ENCODE measurements around the gene ASAH2.
"Not testable (repeated sequence)": the region's sequence is repeated elsewhere in the genome, so short reads cannot be mapped to it uniquely, and the experiment has no call there.

The ASAH2 gene

DNA sequence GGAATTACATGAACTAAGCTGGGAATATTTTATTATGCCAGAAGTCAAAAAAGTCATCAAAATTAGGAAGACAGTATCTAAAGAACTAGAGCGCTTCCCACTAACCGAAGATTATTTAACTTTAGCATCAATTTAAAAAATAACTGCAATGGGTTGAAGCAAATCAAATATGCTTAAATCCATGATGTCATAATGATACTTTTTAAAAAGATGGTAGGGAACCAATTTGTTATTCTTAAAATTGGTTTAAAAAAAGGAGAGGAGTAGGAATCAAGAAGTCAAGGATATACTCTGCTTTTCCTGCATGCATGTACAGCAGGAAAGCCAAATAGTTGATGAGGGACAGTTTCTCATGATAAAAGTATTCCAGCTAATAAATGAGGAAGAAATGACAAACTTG, 3.2 kb upstream of the ASAH2 start:
- no peak for DNase-seq (ENCODE audit: low read depth)

DNA sequence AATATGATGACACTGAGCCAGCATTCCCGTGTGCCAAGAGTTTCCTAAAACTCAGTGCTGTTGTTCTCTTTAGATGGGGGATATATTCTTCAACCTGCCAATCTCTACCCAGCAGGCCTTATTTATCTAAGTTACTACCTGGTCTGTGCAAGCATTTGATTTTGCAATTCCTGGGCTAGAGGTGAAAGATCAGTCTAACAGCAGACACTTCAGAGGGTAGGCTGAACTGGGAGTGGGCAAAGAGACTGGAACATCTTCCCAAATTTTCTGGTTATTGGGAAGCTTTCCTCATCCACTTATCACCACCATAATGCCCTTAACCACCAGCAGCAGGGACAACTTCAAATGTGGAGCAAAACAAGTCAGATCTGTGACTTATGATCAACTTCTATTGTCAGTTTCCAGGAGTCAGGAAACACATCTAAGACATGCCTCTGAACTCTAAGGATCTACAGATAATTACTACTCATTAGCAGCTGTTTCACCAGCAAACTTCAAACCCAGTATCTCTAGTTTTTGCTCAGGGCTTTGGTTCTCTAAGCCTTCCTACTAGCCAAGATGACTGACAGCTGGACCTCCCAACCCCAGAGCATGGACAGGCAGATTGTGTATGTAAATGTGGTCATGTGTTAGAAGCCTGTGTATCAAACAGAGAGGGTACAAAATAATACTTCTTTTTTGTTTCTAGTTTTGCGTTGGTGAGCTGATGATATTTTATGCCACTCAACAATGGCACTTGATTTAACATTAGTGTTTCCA, 1.0 kb downstream of the ASAH2 start:
- no peak for DNase-seq (ENCODE audit: low read depth)

DNA sequence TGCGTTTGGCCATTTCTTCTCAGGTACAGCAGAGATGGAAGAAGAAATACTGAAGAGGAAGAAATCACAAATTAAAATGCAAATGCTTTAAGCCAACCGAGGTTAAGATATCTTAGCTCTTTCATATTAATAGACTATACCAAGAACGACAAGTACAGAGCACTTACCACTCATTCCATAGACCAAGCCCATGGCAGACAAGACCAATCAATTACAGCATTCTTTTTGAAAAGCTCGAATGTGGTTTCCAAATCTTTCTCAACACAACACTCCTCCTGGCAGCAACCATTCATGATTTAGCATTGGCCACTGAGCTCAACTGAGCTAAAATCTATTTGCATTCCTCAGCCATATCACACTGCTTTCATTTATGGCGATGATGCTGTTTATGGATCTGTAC, 2.7 kb downstream of the ASAH2 start:
- no peak for DNase-seq (ENCODE audit: low read depth)

DNA sequence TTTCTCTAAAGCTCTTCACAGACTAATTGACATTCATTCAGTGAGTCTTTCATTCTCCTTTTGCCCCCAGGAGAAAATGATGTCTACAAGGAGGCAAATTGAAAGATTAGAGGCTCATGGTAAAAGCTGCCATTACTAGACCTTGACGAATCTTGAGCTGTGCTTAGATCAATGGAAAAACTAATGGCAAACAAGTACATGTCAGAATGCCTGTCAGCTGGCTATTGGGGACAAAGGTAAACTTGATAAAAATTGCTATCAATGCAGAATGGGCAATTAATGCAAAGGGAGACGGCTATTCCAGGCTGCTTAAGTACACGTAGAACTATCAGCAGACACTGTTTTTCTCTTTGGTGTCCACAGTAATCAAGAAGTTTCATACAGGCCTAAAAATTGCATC, 3.3 kb downstream of the ASAH2 start:
- DNase-seq (ENCODE audit: low read depth), result no peak

DNA sequence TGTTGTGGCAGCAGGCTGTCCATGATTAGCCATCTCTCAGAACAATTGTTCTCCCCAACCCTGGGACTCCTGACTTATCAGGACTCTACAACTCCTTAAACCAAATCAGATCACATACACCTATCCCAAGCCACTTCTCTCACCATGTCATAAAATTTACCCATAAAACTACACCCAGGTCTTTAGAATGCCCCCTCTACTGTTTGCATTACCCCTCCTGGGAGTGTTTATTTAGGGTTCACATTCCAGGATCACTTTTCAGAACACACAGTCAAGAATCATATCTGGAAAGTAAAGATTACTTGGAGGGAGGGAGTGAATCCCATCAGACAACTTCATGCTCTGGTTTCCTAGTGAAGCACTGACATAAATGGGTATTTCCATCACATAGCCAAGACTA, 7.1 kb downstream of the ASAH2 start:
- no peak for DNase-seq (ENCODE audit: low read depth)

DNA sequence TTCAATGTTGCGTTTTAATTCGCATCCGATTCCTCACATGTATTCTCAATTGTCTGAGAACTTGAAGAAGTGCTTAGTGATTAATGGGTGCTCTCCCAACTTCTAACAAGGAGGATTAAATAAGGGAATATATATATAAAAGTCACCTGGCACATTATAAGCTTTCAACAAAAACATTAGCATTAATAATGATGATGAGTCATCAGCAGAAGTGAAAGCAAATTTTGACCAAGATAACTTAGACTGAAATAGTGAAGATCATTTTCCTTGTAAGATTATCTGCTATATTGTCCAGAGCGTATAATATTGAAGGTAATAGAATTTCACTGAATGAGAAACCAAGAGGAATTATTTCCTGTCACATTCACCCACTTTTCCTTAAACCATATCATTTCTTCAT, 8.5 kb downstream of the ASAH2 start:
- DNase-seq (ENCODE audit: low read depth), result no peak

DNA sequence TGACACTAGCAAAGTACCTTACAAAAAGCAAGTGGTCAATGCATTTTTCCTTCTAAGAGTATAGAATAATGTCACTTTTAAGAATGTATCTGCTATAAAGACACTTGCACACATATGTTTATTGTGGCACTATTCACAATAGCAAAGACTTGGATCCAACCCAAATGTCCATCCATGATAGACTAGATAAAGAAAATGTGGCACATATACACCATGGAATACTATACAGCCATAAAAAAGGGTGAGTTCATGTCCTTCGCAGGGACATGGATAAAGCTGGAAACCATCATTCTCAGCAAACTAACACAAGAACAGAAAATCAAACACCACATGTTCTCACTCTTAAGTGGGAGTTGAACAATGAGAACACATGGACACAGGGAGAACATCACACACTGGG, 9.8 kb downstream of the ASAH2 start:
- DNase-seq (ENCODE audit: low read depth), result not testable (repeated sequence)

DNA sequence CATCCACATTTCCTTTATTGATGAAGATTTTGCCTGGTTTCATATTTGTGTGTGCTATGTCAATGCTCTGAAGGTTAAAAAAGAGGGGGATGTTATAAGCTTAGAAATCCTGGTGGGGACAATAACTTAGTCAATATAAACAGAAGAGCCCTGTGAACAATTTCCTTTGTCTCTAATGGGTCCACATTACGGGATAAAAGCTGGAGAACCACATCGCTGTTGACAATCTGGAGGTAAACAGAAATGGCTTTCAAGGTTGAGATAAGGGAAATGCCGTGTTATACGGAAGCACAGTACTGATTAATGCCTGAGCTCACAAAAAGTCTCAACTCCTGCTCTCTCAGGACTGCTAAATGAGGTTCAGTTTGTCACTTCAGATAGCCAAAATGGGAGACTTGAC, 16.8 kb downstream of the ASAH2 start:
- no peak for DNase-seq (ENCODE audit: low read depth)

DNA sequence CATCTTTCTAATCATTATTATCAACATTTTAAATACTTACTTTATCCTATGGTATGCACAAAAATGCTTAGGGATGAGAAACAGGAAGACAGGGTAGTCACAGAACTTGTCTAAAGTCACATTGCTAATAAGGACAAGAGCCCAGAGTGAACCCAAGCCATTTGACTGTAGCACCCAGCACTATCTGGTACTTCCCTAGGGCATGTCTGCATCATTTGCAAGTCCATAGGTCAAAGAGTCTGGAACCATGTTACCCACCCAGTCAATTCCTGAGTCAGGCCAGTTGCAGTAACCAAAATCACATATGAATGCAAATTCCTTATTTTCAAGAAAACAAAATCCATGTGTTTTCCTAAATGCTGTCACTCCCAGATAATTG, 19.1 kb downstream of the ASAH2 start:
- no peak for DNase-seq (ENCODE audit: low read depth)

DNA sequence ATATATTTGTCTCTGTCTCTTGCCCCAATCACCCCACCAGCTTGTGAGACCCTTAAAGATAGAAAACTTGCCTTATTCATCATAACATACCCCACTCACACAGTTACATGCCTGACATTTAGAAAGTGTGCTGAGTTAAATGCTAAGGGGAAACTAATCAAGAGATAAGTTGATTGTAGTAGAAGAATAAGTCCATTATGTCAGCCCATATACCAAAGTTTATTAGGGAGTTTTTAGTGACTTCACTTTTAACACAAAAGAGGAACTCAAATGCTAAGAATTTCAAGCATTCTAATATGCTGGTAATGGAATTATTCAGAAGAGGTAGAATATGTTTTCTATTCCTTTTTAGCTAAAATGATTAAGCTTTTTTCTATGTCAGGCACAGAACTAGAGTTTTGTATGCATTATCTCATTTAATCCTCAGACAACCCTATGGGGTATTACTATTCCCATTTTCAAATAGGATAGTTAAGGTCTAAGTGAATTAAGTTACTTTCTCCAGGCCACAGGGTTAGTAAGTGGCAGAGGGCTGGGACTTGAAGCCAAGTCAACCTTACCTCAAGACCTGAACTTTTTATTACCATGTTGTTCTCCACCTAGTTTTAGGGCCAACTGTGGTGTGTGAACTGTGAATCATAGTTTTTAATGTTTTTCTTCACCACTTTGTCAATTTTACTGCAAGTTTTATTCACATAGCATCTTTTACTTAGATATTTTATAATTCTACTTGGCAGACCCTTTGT, 19.6 kb downstream of the ASAH2 start:
- no peak for DNase-seq (ENCODE audit: low read depth)

DNA sequence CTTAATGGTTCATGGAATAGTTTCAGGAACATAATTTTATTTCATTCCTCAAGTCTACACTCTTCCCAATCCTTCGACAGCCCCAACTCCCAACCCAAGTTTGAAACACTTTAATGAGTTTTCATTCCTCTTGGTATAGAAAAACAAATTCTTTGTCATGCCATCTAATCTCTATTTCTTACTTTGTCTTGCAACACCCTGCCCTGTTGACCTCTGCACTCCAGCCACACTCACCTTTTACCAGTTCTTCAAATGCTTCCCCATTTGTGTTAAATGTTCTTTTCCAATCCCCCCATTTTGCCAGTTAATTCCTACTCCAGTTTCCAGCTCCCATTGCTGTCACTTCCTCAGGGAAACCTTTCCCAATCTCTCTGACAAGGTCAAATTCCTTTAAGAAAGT, 21.9 kb downstream of the ASAH2 start:
- DNase-seq (ENCODE audit: low read depth), result no peak

DNA sequence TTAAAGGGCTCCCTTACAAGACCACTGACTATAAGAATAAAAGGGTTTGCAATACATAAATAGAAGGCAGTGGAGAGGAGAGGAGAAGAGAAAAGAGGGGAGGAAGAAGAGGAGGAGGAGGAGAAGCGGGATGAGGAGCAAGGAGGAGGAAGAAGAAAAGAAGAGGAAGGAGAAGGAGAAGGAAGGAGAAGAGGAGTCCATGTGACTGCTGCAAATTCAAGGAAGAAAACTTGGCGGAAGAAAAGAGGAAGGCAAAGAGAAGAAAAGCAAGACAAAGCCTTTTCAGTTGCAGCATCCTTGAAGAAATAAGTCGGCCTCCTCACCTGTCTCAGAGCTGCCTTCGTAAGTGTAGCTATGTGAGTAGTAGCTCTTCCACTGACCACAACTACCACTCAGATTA, 22.6 kb downstream of the ASAH2 start:
- DNase-seq (ENCODE audit: low read depth), result no peak

DNA sequence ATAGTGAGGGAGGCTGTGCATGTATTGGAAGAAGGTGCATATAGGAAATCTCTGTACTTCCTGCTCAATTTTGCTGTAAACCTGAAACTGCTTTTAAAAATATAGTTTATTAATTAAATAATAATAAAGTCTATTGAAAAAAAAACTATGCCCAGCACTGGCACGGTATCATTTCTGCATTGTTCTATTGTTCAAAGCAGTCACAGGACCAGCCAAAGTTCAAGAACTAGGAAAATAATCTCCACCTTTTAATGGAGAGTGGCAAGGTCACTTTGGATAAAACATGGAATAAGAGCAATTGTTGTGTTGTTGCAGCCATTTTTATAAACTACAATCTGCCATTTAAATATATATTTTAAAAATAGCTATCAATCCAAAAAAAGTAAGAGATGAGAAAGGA, 24.7 kb downstream of the ASAH2 start:
- DNase-seq (ENCODE audit: low read depth), result no peak

DNA sequence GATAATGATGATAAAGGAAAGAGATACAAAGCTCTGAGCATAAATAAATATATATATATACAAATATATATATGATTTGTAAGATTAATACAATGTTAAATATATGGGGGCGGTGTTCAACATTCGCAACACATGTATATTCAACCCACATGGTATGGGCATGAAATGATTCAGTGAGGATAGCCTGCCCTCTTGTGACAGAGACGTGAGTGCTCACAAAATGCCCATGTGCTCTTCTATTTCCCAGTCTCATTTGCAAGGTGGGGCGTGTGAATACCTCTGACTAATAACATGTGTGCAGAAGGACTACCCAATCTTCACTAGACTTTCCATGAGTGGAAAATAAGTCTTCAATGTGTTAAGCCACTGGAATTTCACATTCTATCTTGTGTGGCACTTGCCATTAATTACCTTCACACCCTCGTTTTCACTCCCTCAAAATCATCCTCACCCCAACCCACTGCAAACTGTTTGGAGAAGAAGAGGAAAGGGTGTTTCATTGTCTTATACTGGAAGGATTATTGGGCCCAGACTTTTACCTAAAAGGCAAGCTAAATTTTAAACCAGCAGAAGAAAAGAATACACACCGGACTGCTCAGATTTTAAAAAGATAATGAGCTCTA, 26.9 kb downstream of the ASAH2 start:
- no peak for DNase-seq (ENCODE audit: low read depth)

DNA sequence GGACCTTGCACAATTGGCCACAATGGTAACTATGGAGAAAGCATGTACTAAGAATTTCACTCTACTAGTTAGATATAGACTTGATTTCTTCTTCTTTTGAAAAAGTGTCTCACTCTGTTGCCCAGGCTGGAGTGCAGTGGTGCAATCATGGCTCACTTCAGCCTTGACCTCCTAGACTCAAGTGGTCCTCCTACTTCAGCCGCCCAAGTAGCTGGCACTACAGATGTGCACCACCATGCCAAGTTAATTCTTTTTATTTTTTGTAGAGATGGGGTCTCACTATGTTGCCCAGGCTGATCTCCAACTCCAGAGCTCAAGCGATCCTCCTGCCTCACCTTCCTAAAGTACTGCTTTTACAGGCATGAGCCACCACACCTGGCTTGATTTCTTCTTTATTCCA, 29.1 kb downstream of the ASAH2 start:
- no peak for DNase-seq (ENCODE audit: low read depth)

DNA sequence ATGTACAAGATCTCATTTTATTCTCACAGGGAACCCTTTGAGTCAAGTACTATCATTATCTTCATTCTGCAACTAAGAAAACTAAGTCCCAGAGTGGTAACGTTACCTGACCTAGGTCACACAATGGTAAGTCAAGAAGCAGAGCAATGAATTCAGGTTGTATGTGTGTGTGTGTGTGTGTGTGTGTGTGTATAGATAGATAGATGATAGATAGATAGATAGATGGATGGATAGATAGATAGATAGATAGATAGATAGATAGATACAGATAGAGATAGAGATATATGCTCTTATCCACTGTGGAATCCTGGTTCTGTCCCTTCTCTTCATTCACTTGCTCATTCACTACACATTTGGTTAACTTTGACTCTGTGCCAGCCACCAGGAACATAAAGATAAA, 29.8 kb downstream of the ASAH2 start:
- no peak for DNase-seq (ENCODE audit: low read depth)

DNA sequence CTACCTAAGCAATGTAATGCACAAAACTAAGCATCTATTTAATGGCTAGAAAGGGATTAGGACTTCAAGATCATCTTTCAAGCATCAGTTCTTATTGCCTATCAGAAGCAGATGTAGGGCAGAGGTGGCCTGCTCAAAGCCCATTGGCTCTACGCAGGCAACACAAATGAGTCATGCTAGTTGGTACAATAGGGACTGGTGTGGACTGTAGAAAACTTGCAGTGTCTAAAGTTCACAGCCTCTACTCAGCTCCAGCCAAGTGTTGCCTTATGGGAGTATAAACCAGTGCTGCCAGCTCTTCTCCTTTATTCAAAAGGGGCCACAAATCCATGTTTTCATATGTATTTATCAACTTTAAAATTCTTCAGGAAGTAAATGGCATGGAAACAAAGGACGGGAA, 31.7 kb downstream of the ASAH2 start:
- no peak for DNase-seq (ENCODE audit: low read depth)

DNA sequence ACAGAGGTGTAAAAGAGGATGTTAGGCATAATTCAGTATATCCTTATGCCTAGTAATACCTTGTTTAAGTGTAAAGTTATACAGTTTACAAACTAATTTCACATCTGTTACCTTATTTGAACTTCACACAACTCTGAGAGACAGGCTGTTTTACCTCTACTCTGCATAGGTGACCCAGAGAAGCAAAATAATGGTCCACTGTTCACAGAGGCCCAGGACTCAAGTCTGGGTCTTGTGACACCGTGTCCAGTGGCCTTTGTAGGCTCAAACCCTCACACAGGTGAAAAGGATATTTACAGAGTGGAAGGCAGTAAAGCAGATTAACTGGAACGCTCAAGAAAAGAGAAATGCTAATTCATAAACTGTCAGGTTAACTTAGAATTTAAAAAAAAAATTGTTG, 32.1 kb downstream of the ASAH2 start:
- DNase-seq (ENCODE audit: low read depth), result no peak

DNA sequence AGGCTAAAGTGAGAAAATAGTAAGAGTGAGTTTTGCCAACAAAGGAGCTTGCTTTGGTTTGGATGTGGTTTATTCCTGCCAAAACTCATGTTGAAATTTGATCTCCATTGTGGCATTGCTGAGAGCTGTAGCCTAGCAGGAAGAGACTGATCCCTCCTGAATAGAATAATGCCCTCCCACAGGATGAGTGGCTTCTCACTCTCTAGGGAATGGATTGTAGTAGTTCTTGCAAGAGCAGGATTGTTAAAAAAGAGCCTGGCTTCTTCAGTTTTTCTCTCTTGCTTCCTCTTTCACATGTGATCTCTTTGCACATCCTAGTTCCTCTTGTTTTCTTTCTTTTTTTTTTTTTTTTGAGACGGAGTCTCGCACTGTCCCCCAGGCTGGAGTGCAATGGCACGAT, 34.4 kb downstream of the ASAH2 start:
- no peak for DNase-seq (ENCODE audit: low read depth)

DNA sequence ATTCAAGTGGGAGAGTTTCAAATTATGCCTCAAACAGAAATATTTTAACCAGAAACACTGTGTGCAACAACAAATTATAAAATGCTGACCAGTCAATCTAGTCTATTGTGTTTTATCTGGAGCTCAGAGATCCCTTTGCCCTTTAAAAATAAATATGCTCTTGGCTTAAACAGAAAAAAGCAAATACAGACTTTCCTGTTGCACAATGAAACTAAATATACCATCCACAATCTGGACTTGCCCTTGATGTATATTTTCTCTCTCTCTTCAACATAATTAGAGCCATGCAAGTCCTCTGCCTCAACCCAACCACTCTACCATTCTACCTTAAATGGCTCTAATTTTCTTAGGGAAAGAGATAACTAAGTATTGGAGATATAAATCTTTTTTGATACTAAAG, 34.9 kb downstream of the ASAH2 start:
- no peak for DNase-seq (ENCODE audit: low read depth)

DNA sequence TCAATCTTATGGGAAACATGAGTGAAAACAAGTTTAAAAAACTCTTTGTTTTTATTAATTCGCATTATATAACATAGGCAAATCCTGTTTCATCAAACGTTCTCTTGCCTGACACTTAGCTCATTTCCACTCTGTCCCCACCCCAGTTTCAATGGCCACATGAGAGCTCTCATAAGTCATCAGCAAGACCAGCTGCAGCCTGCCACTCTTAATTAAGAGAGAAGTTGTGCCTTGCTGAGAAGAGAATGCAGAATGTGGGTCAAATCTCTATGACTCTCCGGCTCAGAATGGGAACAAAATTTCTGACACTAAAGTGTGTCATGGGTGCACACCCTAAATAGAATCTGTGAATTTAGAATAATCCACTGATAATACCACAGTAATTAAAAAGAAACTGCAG, 39.6 kb downstream of the ASAH2 start:
- no peak for DNase-seq (ENCODE audit: low read depth)

DNA sequence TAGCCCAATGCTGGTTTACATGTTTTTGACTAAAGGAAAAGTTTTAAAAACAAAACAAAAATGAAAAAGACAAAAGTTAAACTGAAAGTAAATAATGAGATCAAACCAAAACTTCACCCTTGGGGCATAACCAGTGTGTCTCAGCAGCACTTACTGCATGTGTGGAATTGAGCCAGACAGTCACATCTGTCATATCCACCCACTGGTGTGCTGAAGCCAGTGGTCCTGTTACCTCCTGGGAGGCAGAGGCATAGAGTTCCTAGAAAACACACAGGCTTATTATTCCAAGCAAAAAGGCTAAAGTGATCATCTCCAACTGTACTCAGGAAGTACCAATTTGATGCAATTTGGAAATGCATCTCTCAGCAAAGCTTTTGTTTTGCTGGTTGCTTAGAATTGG, 40.4 kb downstream of the ASAH2 start:
- no peak for DNase-seq (ENCODE audit: low read depth)
